ENCODE measurements around the gene SDF4.

Gene SDF4

DNA sequence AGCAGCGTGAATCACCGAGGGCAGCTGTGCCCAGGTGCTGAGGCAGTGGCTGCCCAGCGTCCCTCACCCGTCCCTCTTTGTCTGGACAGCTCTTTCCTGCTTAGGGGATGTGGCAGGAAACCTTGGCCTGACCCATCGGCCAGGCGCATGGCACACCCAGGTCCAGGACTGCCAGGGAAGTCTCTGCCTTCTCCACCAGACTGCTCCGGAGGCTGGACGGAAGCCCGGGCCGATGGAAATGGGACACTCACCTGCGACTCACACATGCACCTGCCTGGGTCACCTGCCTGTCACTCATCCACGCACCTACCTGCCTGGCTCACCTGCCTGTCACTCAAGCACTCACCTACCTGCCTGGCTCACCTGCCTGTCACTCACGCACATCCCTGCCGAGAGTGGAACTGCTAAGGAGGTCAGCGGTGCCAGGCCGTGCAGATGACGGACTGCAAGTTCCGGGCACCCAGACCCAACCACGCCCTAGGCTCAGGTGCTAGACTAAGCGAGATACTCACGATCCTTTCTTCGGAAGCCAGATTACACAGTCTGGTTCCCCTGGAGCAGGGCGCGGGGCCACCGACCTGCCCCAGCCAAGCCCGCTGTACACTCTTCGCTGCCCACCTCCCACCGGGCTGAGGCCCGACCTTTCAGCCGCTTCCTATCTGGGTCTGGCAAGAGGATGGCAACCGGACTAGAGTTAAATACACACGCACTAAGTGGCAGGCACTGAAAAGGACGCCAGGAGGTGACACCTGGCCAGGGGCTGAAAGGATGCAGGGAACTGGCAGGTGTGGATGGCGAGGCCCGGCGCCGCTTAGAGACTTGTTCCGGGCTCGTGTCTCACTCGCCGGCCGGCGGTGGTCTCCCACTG lies 40.8 kb upstream of the SDF4 start:
- H3K4me1 ChIP-seq (ENCODE audit: control insufficient read depth, insufficient read depth, low read length, poor library complexity, severe bottlenecking) = peaks cover 9% of the 10 kb centered on the region
- 53 to 58% methylated on average over 42 to 43 of the region's 43 CpGs for WGBS, 2 experiments (ENCODE audit: insufficient coverage in 2 of 2)
- H3K4me3 ChIP-seq (ENCODE audit: extremely low read depth, insufficient read depth, low read length, poor library complexity, severe bottlenecking) = peak overlapping the region; percentile 87
- no peaks in the 10 kb centered on the region for H3K9me3 ChIP-seq (ENCODE audit: control insufficient read depth, low read length)
- peaks cover 36% of the 10 kb centered on the region for H3K36me3 ChIP-seq (ENCODE audit: control insufficient read depth, insufficient read depth, low read length)
- peak overlapping the region; percentile 45 for H3K27ac ChIP-seq (ENCODE audit: low read depth, low read length, severe bottlenecking)

DNA sequence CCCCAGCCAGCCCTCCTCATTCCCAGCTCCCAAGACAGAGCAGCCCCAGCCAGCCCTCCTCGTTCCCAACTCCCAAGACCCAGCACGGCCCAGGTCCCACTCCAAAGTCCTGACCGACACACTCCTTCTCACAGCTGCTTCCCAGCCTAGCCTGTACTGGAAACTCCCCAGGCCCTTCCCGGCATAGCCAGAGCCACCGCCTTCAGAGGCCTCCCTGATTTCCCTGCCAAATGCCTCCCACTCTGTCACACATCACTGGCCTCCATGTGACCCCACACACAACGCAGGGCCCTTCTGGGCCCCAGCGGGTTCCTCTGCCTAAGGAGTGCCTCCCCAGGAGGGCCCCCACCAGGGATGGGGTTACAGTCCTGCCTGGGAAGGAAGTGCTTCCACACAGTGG lies 39.0 kb upstream of the SDF4 start:
- Histone ChIP-seq H3K36me3 (ENCODE audit: control insufficient read depth, insufficient read depth, low read length) (peaks cover 50% of the 10 kb centered on the region), H3K4me1 (ENCODE audit: control insufficient read depth, insufficient read depth, low read length, poor library complexity, severe bottlenecking) (peaks cover 9% of the 10 kb centered on the region), H3K9me3 (ENCODE audit: control insufficient read depth, low read length) (no peaks in the 10 kb centered on the region), H3K27ac (ENCODE audit: low read depth, low read length, severe bottlenecking) (no peak overlapping the region), H3K4me3 (ENCODE audit: extremely low read depth, insufficient read depth, low read length, poor library complexity, severe bottlenecking) (no peak overlapping the region)
- 95 to 100% methylated on average over 5 to 6 of the region's 7 CpGs for WGBS, 2 experiments (ENCODE audit: insufficient coverage in 2 of 2)

DNA sequence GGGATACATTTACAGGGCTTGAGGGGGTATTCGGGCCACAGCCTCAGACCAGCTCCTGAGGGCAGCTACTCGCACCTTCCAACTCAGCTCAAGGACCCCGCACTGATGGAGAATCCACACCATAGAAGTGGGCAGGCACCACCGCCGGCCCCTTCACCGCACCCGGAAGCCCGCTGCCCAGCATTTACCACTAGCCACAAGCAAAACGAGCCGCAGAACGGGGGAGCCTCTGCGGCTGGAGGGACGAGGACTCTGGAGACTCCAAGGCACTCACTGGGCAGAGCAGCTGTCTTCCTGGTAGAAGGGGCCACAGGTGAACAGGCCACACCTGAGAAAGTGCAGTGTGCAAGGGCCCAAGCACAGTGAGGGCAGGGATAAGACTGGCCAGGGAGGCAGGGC lies 36.5 kb upstream of the SDF4 start:
- Histone ChIP-seq H3K36me3 (ENCODE audit: control insufficient read depth, insufficient read depth, low read length) (peaks cover 69% of the 10 kb centered on the region), H3K9me3 (ENCODE audit: control insufficient read depth, low read length) (no peaks in the 10 kb centered on the region), H3K4me1 (ENCODE audit: control insufficient read depth, insufficient read depth, low read length, poor library complexity, severe bottlenecking) (peaks cover 16% of the 10 kb centered on the region), H3K4me3 (ENCODE audit: extremely low read depth, insufficient read depth, low read length, poor library complexity, severe bottlenecking) (no peak overlapping the region), H3K27ac (ENCODE audit: low read depth, low read length, severe bottlenecking) (no peak overlapping the region)
- WGBS, 2 experiments (ENCODE audit: insufficient coverage in 2 of 2) = 97 to 100% methylated on average over 10 to 13 of the region's 13 CpGs

DNA sequence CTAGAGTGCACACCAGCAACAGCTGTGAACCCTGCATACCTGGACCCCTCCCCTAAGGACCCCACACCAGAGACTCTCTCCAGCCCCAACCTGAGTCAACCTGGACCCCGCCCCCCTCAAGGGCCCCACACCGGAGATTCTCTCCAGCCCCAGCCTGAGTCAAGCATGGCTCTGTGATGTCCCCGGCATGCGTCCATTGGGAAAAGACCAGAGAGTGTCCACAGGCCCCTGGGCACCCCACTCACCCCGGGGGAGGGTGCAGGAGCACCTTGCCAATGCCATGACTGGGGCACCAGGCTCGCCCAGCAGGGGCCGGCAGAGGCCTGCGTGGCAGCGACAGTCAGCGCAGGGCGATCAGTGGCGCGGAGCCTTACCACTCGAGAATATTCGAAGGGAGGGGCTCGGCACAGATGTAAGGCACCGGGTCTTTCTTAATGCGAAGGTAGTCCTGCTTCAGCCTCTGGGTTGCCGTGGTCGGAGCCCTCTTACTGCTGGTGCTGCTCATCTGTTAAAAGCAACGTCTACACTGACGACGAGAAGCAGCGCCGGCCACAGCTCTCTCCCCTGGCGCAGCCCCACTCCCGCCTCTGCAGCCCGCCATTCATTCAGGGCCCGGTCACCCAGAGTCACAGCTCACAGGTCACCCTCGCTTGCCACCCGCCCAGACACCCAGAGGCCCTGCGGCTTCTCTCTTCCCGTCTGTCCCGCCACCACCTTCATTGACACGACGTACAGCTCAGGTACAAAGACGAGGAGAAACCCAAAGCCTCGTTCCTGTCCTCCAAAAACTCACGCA lies 35.9 kb upstream of the SDF4 start:
- 97% methylated on average over 39 of the region's 39 CpGs for WGBS, 2 experiments (ENCODE audit: insufficient coverage in 2 of 2)
- no peak overlapping the region for H3K4me3 ChIP-seq (ENCODE audit: extremely low read depth, insufficient read depth, low read length, poor library complexity, severe bottlenecking)
- H3K4me1 ChIP-seq (ENCODE audit: control insufficient read depth, insufficient read depth, low read length, poor library complexity, severe bottlenecking) = peaks cover 16% of the 10 kb centered on the region
- no peaks in the 10 kb centered on the region for H3K9me3 ChIP-seq (ENCODE audit: control insufficient read depth, low read length)
- H3K36me3 ChIP-seq (ENCODE audit: control insufficient read depth, insufficient read depth, low read length) = peaks cover 75% of the 10 kb centered on the region
- H3K27ac ChIP-seq (ENCODE audit: low read depth, low read length, severe bottlenecking) = no peak overlapping the region

DNA sequence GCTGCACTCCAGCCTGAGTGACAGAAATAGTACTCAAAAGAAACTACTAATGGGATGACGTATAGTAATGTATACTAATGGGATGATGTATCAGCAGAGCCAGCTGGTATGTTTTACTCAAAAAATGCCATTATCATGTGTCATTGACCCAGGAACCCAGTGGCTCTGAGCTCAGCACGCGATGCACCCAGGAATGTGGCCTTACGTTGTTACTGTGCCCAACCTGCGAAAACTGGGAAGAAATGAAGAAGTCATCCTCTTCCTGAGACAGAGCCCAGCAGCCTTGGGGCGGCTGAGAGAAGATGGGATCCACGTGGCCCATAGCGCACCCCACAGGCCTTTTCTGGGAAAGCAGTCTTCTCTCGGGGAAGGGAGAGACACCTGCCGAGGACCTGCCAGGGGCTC lies 33.1 kb upstream of the SDF4 start:
- peak overlapping the region; percentile 80 for H3K27ac ChIP-seq (ENCODE audit: low read depth, low read length, severe bottlenecking)
- H3K36me3 ChIP-seq (ENCODE audit: control insufficient read depth, insufficient read depth, low read length) = peaks cover 84% of the 10 kb centered on the region
- 92 to 95% methylated on average over 9 to 10 of the region's 10 CpGs for WGBS, 2 experiments (ENCODE audit: insufficient coverage in 2 of 2)
- H3K4me1 ChIP-seq (ENCODE audit: control insufficient read depth, insufficient read depth, low read length, poor library complexity, severe bottlenecking) = peaks cover 7% of the 10 kb centered on the region
- H3K9me3 ChIP-seq (ENCODE audit: control insufficient read depth, low read length) = no peaks in the 10 kb centered on the region
- no peak overlapping the region for H3K4me3 ChIP-seq (ENCODE audit: extremely low read depth, insufficient read depth, low read length, poor library complexity, severe bottlenecking)

DNA sequence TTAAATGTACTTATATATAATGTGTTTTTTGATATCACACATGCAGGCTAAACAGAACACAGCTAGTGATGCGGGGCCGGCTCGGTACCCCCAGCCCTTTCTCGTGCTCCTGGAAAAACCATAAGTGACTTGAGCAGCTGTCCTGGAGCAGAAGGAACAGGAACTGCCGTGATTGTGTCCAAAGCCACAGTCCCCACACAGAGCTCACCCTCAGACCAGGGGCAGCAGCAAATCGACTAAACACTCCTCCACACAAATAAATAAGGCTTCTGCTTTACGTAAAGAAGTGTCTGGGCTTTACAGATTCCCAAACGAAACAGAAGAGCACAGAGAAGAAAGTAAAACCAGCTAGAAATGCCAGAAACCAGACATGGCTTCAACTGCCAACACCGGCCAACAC lies 32.2 kb upstream of the SDF4 start:
- Histone ChIP-seq H3K4me1 (ENCODE audit: control insufficient read depth, insufficient read depth, low read length, poor library complexity, severe bottlenecking) (peaks cover 7% of the 10 kb centered on the region), H3K9me3 (ENCODE audit: control insufficient read depth, low read length) (no peaks in the 10 kb centered on the region), H3K36me3 (ENCODE audit: control insufficient read depth, insufficient read depth, low read length) (peaks cover 90% of the 10 kb centered on the region), H3K27ac (ENCODE audit: low read depth, low read length, severe bottlenecking) (no peak overlapping the region), H3K4me3 (ENCODE audit: extremely low read depth, insufficient read depth, low read length, poor library complexity, severe bottlenecking) (no peak overlapping the region)
- WGBS, 2 experiments (ENCODE audit: insufficient coverage in 2 of 2) = 88 to 99% methylated on average over 8 to 9 of the region's 9 CpGs

DNA sequence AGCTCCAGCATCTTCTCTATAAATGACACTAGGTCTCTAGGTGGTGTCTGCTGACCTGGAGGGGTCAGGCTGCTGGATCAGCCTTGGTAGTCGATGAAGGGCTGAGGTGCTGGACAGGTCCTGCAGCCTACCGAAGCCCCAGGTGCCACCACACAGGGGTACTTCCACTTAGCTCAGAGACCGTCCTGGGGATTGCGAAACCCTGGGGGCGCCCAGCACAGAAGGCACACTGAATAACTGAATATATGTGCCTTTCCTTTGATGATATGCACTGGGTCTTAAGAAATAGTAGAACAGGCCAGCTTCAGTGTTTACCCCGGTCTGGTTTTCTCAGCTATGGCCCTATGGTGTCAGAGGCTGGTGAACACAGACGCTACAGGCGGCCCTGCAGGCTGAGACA lies 31.0 kb upstream of the SDF4 start:
- no peak overlapping the region for H3K27ac ChIP-seq (ENCODE audit: low read depth, low read length, severe bottlenecking)
- peaks cover 79% of the 10 kb centered on the region for H3K36me3 ChIP-seq (ENCODE audit: control insufficient read depth, insufficient read depth, low read length)
- H3K9me3 ChIP-seq (ENCODE audit: control insufficient read depth, low read length) = no peaks in the 10 kb centered on the region
- H3K4me1 ChIP-seq (ENCODE audit: control insufficient read depth, insufficient read depth, low read length, poor library complexity, severe bottlenecking) = peaks cover 7% of the 10 kb centered on the region
- no peak overlapping the region for H3K4me3 ChIP-seq (ENCODE audit: extremely low read depth, insufficient read depth, low read length, poor library complexity, severe bottlenecking)
- WGBS, 2 experiments (ENCODE audit: insufficient coverage in 2 of 2) = 97 to 100% methylated on average over 5 to 6 of the region's 8 CpGs

DNA sequence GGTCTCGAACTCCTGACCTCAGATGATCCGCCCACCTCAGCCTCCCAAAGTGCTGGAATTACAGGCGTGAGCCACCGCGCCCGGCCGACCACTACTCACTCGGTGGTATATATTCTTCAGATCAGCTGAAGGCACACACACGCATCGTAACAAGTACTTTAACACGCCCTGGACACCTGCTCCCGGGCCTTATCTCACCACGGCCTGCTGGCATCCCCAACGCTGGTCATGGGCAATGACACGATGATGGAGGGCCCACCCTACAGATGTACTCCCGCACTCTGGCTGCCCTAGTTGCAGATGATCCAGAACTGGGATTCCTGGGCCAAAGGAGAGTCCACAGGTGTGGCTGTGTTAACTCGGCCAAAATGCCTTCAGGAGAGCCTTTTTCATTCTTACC lies 30.3 kb upstream of the SDF4 start:
- peaks cover 78% of the 10 kb centered on the region for H3K36me3 ChIP-seq (ENCODE audit: control insufficient read depth, insufficient read depth, low read length)
- no peak overlapping the region for H3K27ac ChIP-seq (ENCODE audit: low read depth, low read length, severe bottlenecking)
- H3K4me3 ChIP-seq (ENCODE audit: extremely low read depth, insufficient read depth, low read length, poor library complexity, severe bottlenecking) = no peak overlapping the region
- peaks cover 7% of the 10 kb centered on the region for H3K4me1 ChIP-seq (ENCODE audit: control insufficient read depth, insufficient read depth, low read length, poor library complexity, severe bottlenecking)
- no peaks in the 10 kb centered on the region for H3K9me3 ChIP-seq (ENCODE audit: control insufficient read depth, low read length)
- 97 to 98% methylated on average over 17 of the region's 17 CpGs for WGBS, 2 experiments (ENCODE audit: insufficient coverage in 2 of 2)

DNA sequence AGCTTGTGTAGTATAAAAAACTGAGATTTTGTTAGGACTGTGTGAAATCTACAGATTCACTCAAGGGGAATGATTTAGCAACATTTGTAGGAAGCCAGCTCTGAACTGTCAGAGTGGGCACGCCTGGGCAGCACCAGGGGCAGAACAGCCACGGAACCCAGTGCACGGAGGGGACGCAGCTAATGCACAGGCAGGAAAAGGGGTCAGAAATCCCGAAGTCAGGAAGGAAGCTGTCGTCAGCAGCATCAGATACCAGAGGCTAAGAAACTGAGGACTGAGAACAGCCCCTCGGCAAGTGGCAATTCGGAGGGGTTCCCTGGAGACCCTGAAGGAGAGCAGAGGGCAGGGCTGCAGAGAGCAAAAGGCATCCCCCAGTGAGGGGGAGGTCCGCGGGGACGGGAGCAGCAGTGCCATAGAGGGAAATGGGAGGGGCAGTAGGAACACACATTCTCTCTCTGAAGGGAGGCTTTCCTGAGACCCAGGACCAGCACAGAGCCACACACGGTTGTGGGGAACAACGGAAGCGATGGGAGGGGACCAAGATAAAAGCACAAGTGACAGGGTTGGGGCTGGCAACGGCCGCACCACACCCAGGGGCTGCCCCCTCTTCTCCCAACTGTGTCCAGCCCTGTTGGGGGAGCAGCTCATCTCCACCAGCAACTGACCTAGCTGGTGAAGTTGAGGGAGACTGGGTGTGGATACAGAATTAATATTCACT lies 29.2 kb upstream of the SDF4 start:
- Histone ChIP-seq H3K36me3 (ENCODE audit: control insufficient read depth, insufficient read depth, low read length) (peaks cover 79% of the 10 kb centered on the region), H3K4me1 (ENCODE audit: control insufficient read depth, insufficient read depth, low read length, poor library complexity, severe bottlenecking) (peaks cover 7% of the 10 kb centered on the region), H3K9me3 (ENCODE audit: control insufficient read depth, low read length) (no peaks in the 10 kb centered on the region), H3K4me3 (ENCODE audit: extremely low read depth, insufficient read depth, low read length, poor library complexity, severe bottlenecking) (no peak overlapping the region), H3K27ac (ENCODE audit: low read depth, low read length, severe bottlenecking) (no peak overlapping the region)
- WGBS, 2 experiments (ENCODE audit: insufficient coverage in 2 of 2) = 90 to 92% methylated on average over 16 of the region's 16 CpGs

DNA sequence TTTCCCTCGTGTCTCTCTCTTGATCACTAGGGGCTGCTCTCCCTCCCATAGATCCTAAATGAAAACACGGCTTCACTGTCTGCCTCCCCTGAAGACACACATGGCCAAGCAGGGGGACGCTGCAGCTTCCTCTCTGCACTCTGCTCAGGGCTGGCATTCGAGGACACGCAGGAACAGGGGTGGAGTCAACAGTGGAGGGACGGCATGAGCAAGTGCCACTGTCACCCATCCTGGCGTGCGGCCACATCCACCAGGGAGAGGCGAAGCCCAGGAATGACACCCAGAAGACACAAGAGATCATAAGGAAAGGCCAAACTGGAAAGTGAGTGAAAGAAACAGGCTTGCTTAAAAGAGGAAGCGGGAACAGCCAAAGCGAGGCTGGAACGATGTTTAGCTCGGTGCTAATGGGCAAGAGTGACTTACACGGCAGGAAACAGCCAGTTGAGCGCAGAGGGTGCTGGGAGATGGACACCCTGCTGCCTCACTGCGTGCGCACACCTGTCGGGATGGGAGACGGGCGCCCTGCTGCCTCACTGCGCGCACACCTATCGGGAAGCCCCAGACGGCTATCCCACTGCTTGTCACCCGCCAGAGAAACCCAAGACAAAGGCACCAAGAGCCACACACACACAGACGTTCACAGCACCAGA lies 28.3 kb upstream of the SDF4 start:
- H3K9me3 ChIP-seq (ENCODE audit: control insufficient read depth, low read length) = no peaks in the 10 kb centered on the region
- WGBS, 2 experiments (ENCODE audit: insufficient coverage in 2 of 2) = 94 to 95% methylated on average over 24 to 25 of the region's 26 CpGs
- peaks cover 5% of the 10 kb centered on the region for H3K4me1 ChIP-seq (ENCODE audit: control insufficient read depth, insufficient read depth, low read length, poor library complexity, severe bottlenecking)
- H3K4me3 ChIP-seq (ENCODE audit: extremely low read depth, insufficient read depth, low read length, poor library complexity, severe bottlenecking) = no peak overlapping the region
- H3K36me3 ChIP-seq (ENCODE audit: control insufficient read depth, insufficient read depth, low read length) = peaks cover 85% of the 10 kb centered on the region
- H3K27ac ChIP-seq (ENCODE audit: low read depth, low read length, severe bottlenecking) = no peak overlapping the region
